ENCODE results near the gene HDAC10.

HDAC10 gene

DNA sequence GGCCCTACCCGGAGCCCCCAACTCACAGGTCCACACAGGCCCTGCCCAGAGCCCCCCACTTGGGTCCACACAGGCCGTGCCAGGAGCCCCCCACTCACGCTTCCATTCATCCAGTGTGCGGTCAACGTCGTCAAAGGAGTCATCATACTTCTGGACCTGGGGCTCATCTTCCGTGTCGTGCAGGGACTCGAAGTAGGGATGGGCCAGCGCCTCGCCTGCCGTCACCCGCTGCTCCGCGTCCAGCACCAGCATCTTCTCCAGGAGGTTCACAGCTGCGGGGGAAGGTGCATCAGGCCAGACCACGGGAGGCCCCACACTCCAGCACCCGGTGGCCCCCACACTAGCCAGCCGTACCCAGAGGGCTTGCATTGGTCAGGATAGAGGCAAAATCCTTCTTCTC lies 4.0 kb upstream of the HDAC10 start:
- no peak for DNase-seq

DNA sequence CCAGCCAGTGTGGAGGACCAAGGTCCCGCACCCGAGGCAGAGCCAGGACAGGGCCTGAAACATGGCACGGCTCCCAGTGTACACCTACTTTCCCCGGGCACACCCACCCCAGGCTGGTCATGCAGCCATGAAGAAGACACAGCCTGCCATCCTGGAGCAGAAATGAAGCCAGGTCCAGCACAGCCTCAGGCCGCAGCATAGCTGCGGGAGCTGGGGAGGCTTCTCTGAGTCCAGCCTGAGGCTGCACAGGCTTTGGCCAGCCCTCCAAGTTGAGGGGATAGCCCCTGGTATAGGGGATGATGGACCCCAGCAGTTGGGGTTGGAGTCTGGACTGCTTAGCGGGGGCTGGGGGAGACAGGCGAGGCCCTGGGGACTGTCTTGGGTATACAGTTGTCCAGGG lies 2.9 kb upstream of the HDAC10 start:
- DNase-seq, result no peak

GRCh38 chr22:50253046-50253915 lies 2.2 kb upstream of the HDAC10 start:
- no peak for DNase-seq

DNA sequence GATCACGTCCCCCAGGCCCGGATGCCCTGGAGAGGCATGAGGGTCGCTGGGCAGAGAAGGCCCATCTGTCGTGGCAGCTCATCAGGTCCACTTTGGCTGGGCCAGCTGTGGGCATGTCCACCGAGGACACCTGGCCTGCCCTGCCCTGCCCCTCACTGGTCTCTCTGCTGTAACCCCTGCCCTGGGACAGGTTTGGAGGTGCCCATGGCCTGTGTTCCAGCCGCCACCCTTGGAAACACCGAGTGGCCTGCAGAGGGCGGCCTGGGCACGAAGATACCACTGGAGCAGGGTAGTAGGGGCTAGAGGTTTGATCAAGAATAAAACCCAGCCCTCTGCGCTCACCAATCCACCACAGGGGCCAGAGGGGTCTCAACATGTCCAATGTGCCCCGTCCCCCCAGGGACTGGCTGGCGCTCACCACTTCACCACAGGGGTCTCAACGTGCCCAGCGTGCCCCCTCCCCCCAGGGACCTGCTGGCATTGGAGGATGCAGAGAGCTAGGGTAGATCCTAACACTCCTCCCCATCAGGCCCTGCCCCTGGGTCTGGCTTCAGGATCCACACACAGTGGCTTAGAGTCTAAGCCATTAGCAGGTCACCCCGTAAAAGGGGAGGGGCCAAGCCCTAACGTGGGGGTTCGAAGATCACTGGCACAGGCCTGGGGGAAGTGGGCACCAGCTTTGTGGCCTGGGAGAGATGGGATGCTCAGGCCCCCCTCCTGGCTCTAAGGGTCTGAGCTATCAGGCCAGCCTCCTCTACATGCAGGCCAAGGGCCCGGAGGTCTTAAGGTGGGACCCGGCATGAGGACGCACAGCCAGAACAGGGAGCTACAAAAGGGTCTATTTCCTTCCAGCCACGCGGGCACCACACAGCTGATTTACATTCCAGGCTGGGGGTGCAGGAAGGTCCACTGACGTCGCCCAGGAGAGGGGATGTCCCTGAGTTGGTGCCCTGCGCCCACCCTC lies 1.3 kb upstream of the HDAC10 start:
- DNase-seq, result no peak

DNA sequence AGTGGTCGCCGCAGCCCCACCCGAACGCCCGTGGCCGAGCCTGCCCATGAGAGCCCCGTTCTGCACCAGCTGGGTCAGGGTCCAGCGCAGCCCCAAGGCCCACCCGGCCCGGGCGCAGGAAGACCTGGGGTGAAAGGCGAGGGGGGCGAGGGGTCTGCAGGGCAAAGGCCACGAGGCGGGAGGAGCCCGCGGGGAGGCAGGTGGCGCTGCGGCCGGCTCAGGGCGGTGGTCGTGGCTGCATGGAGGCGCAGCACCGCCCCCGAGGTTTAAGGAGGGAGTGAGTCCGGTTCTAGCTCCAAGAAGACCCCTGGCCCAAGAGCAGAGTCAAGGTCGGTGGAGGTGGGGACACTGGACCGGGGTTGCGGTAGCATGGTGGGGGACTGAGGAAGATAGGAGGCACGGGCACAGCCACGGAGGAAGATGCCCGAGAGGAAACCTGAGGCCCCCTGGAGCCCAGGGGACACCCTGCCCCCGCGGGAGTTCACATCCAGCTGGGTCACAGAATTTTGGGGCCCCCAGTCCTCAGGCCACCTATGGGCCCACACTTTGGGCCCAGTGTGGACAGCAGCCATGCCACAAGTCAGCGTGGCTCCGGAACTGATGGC lies 514 bp upstream of the HDAC10 start:
- DNase-seq, result no peak

DNA sequence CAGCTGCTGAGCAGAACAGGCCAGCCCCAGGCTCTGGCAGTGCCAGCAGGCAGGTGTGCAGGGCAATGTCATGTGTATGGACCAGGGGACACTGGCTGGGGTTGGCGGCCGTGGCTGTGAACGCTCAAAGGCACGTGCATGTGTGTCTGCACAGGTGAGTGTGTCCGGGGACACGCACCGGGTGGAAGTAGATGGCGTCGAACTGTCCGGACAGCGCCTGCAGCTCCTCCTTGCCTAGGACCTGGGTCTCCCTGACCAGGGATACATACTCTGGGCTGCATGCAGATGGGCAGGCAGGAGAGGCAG lies 863 bp downstream of the HDAC10 start:
- no peak for DNase-seq

DNA sequence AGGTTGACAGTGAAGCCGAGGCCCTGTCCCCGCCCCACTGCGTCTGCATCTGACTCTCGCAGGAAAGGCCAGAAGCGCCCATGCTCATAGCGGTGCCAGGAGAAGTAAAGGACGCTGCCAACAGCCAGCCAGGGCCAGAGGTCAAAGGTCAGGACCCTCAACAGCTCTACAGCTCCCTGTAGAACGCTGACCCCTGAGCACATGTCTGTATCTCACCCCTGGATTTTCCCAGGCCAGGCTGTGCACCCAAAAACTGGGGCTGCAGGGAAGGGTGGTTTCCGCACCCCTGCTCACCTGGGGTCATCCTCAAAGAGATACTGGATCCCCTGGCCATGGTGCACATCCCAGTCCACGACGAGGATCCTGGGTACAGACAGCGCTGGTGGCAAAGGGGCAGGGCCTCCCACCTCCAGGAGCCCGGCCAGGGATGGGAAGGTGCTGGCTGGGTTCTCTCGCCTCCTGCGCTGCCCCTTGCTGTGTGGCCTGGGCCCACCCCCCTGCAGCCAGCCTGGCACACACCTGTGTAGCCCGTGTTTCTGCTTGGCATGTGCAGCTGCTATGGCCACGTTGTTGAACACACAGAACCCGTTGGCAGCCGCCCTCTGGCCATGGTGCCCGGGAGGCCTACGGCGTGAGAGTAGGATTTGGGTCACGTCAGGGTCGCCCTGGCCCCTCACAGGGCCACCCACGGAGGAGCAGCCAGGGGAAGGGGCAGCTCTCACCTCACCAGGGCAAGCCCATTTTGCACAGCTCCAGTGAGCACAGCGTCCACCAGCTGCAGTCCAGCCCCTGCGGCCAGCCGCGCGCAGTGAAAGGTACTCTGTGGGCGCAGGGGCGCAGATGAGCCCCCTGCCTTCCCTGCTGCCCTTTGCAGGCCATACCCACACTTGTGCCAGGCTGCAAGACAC lies 1.5 kb downstream of the HDAC10 start:
- DNase-seq, result no peak

DNA sequence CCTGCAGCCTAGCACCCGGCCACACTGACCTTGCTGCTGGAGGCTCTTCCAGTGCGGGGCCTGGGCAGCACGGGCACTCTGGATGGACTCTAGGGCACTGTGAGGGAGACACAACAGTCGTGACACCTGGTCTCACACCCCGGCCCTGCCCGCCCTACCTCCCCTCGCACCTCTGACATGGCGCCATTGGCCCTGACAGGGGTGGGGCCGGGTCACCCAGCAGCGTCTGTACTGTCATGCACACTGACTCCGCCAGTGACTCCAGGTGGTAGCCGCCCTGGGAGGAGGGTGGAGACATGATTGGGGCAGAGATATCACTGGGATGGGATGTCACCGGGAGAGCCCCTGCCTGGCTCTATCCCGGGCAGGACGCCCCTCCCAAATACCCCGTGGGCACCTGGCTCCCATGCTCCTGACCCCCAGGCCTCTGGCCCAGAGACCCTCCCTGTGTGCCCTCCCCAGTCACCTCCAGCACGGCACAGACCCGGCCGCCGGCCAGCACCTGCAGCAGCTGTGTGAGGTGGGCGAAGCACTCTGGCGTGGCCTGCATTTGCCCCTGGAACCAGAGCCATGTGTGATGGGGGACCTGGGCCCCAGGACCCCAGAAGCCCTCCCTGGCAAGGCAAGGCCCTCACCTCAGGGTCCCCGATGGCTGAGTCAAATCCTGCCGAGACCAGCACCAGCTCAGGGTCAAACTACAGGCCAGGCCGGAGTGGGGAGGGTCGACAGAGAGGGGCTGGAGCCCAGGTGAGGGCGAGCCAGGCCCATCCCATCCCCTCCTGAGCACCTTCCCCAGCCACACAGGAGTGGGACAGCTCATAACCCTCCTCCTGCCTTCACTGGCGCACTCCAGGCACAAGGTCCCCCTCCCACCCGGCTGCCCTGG lies 2.6 kb downstream of the HDAC10 start:
- no peak for DNase-seq

DNA sequence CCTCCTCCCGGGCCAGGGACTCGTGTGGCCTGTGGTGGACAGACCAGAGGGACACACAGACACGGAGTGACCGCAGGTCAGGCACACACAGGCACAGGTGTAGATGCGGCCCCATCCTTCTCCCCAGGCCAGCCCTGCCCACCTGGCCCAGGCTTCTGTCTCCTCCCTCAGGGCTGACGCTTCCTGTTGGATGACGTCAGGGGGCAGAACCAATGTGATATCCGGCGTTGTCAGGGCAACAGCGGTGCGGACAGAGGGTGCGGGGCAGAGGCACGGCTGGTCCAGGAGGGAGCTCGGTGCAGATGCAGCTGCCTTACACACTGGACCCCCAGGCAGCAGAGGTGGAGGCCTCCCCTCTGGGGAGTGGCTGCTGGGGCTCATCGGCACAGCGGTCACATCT lies 3.3 kb downstream of the HDAC10 start:
- DNase-seq, result no peak

DNA sequence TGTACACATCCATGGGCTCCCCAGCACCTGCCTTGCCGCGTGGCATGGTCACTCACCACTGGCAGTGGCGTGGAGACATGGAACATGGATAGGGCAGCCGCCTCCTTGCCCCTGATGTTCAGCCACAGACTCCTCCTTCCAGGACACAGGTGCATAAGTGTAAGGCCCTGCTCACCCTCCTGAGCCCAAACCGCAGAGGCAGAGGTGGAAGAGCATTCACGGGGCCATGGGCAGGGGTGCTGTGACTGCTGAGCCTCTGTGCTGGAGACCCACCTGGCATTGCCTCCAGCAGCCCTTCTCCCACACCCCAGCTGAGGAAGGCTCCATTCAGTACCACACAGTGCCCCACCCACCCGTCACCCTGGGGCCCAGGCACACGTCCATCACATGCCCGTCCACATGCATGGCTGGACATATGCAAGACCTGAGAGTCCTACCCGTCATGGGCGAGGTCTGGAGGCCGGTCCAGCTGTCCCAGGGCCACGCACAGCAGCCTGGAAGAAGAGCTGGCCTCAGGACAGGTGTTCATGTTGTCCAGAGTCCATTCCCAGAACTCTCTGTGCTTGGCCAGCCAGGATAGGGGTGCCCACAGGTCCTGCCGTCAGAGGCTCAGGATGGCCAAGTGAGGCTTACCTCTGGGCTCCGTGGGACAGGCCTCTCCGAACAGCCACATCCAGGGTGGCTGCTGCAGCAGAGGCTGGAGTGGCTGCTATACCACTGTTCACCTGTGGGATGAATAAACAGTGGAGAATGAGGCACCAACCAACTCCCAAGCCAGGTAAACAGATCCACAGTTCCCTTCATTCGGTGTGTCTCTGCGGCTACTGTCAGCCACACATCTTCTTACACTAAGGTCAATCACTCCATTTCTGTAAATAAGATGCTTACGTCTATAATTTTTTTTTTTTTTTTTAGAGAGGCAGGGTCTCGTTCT lies 4.6 kb downstream of the HDAC10 start:
- DNase-seq, result no peak

- no peak for DNase-seq
Measured at GRCh38 chr22:50245214-50246072, 5.6 kb downstream of the HDAC10 start.

GRCh38 chr22:50244420-50245213 lies 6.4 kb downstream of the HDAC10 start, which contains the start of gene TUBGCP6:
TUBGCP6 (minus strand) TSS chr22:50245023; CDS start chr22:50244459, 564 bp downstream.
- peak in 1 of 2 experiments; percentile 4 for DNase-seq

GRCh38 chr22:50243685-50244419 lies 7.2 kb downstream of the HDAC10 start:
- no peak for DNase-seq

GRCh38 chr22:50242406-50242949 lies 8.6 kb downstream of the HDAC10 start:
- DNase-seq, result no peak

DNA sequence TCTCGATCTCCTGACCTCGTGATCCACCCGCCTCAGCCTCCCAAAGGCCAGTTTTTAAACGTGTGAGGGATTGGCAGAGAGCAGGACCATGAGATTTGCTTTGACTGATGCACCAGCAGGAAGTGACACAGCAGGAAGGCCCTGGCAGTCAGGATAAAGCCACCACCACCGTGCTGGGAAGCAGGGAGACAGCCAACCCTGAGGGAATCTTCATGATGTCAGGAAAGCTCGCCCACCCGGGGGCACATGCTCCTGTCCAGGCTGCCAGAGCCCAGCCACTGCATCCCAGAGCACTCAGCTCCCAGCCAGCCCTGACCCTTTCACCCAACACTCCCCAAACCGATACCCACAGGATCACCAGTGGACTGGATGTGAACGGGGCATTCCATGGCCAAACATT lies 12.3 kb downstream of the HDAC10 start:
- no peak for DNase-seq

DNA sequence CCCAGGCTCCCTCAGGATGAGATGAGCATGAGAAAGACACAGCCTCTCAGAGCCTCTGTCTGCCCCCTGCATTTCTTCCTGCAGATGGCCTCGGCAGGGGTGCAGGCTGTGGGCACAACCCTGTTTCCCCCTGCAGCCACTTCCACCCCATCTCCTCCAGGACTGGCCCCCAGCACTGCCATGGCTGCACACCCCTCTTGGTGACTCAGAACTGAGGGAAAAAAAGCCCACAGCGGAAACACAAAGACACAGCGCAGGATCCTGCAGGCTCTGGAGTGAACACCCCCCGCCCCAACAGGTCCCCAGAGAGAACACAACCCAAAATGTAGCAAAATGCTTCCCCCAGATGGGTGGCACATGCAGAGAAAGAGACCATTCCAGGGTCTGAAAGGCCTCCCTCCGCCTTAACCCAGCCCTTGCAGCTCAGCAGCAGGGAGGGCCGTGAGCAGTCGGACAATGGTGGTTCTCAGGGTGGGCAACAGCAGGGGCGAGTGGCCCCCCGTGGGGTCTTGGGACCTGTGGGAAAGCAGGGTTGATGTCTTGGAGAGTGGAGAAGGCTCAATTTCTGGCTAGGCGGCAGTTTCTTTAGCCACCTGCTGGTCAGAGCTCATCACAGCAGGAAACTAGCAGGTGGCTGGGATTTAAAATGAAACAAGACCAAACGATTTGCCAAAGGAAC lies 14.2 kb downstream of the HDAC10 start:
- no peak for DNase-seq

DNA sequence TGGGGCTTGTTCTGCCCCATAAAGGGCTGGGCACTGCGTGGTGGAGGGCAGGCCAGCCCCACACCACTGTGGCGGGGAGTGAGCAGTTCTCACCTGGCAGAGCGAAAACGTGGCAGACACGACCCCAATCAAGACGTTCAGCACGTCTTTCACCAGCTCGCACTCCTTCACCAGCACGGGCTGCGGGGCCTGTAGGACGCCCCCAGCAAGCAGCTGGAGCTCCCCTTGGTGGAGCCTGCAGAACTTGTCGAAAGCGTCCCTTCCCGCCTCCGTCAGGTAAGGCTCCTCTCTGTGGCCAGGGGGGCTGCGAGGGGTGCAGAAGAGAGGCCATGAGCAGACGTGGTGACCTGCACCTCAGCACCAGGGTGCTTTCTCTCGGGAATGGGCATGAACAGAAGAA lies 17.8 kb downstream of the HDAC10 start:
- DNase-seq, result no peak

All from NCI-H187 (cell line).